GM12874 (cell line): ENCODE results near the gene GFY.

Experiments used
- CTCF ChIP-seq: IDR thresholded peaks from 2 replicates; pipeline ENCODE4 v1.5.1; 2011; ENCODE audit warnings: low read depth, mild to moderate bottlenecking, control low read depth, low read length, moderate library complexity; ENCODE audit not compliant: insufficient read depth

The GFY gene

GRCh38 chr19:49451430-49452181 is 26.4 kb downstream of the GFY start, which contains the start of gene PIH1D1:
TSS of gene PIH1D1 (minus strand) at chr19:49451814. CDS start at chr19:49451574, 240 bp downstream.
- TF ChIP-seq CTCF, result no peak

- no peak for TF ChIP-seq CTCF
These were observed 28.0 kb downstream of the GFY start, which contains the start of gene ALDH16A1 for GRCh38 chr19:49453013-49453756. TSS of gene ALDH16A1 (plus strand) at chr19:49453225. CDS start at chr19:49453332, 107 bp downstream.

- no peak for TF ChIP-seq CTCF
These were observed 28.6 kb downstream of the GFY start for GRCh38 chr19:49453757-49454240.

- TF ChIP-seq CTCF, result no peak
These were observed 30.6 kb downstream of the GFY start for GRCh38 chr19:49455773-49456172.

- no peak for TF ChIP-seq CTCF
These were observed 31.1 kb downstream of the GFY start for GRCh38 chr19:49456326-49456725.

GRCh38 chr19:49458567-49458903 is 33.3 kb downstream of the GFY start:
- no peak for TF ChIP-seq CTCF

GRCh38 chr19:49459388-49459787 is 34.2 kb downstream of the GFY start:
- no peak for TF ChIP-seq CTCF
